ENCODE measurements around the gene MRI1. TPM values are rescaled to one million over a fixed set of nuclear protein-coding genes. Genes with fewer than 3 reads are reported as not detected.

The MRI1 gene
- total and polyA plus RNA-seq, 2 donors (not counting 1 experiment from before 2014, with no cell fraction given), result 75.5 to 118 TPM

- no peaks in the 10 kb centered on the region for H3K27me3 ChIP-seq (replicated peaks in 1 of 4; ENCODE audit: control extremely low read depth in 1 of 4, control insufficient read depth in 3 of 4, insufficient read depth in 4 of 4, low read length in 3 of 4)
- H3K4me3 Mint-ChIP-seq, result peak overlapping the region; percentile 98
- peaks cover 30% of the 10 kb centered on the region for H3K4me1 Mint-ChIP-seq
Observed at GRCh38 chr19:13795595-13796300, 31.4 kb downstream of the MRI1 start.

More at GRCh38 chr19:13795595-13796300, 31.4 kb downstream of the MRI1 start:
- H3K27ac Mint-ChIP-seq, result peak overlapping the region; percentile 95
- WGBS (ENCODE audit: insufficient coverage), result 1% methylated on average over 42 of the region's 42 CpGs
- intact Hi-C loops (cut with micrococcal nuclease), result loop anchor here (1.0 to 2.0 kb wide), 4 partner anchors 21 to 341 kb away; partner anchors contain the start of genes ASF1B, C19orf53 and RFX1
- Histone ChIP-seq H3K36me3 (replicated peaks in 1 of 2; ENCODE audit: control extremely low read depth in 1 of 2, control insufficient read depth in 1 of 2, extremely low read depth in 1 of 2, insufficient read depth in 2 of 2, low read length in 1 of 2) (no peaks in the 10 kb centered on the region), H3K79me2 (ENCODE audit: control insufficient read depth, insufficient read depth, low read length) (peaks cover 12% of the 10 kb centered on the region), H2AFZ (ENCODE audit: insufficient read depth, low read depth, low read length, poor library complexity, severe bottlenecking) (peak overlapping the region; percentile 77), H3K9ac (ENCODE audit: low read length) (peak overlapping the region; percentile 87), H3K4me2 (replicated peaks; ENCODE audit: low read depth, low read length, poor library complexity, severe bottlenecking) (peak overlapping the region; percentile 97), H3K27ac (ENCODE audit: low read length in 2 of 2) (peak overlapping the region; percentile 29 to 82), H4K20me1 (ENCODE audit: control insufficient read depth, insufficient read depth, low read length, poor library complexity, severe bottlenecking) (no peaks in the 10 kb centered on the region), H3K9me3 (ENCODE audit: control extremely low read depth in 1 of 3, control insufficient read depth in 2 of 3, insufficient read depth in 1 of 3, low read length in 2 of 3) (peaks cover 0 to 4% (median 0%) of the 10 kb centered on the region in 3 donors), H3K4me1 (ENCODE audit: control insufficient read depth in 2 of 2, insufficient read depth in 2 of 2, low read length in 2 of 2) (peaks cover 18 to 23% of the 10 kb centered on the region in 2 donors), H3K4me3 (ENCODE audit: control extremely low read depth in 1 of 5, extremely low read depth in 1 of 5, insufficient read depth in 1 of 5, low read depth in 2 of 5, low read length in 4 of 5) (peak overlapping the region; percentile 34 to 81 (median 67))
- peak; percentile 28 for ATAC-seq (ENCODE audit: low read depth)
- no peak for TF ChIP-seq EZH2 (IDR thresholded peaks at IDR 0.05; ENCODE audit: borderline replicate concordance, insufficient read depth, low read depth, low read length, poor library complexity, severe bottlenecking)
- no peak for TF ChIP-seq CTCF (IDR thresholded peaks at IDR 0.05)
- no peaks in the 10 kb centered on the region for H3K27me3 Mint-ChIP-seq
- DNase-seq, result no peak
- POLR2A ChIA-PET, result interaction anchor here (0.7 to 3.1 kb wide), 8 partner anchors 21 to 236 kb away, joined by 3 to 16 read pairs (median 8); partner anchors contain the start of genes C19orf53 and IL27RA
- CTCF ChIA-PET, result interaction anchor here (0.8 to 7.3 kb wide), 9 partner anchors 9 to 341 kb away, joined by 3 to 52 read pairs (median 4); no protein-coding TSS in a partner anchor
- H3K9me3 Mint-ChIP-seq (ENCODE audit: insufficient read depth), result no peaks in the 10 kb centered on the region

Data from B cell (primary cell).